Astrocyte (in vitro differentiated cells and primary cell): ENCODE measurements around the gene CDT1.

ENCODE experiments used
- EZH2 ChIP-seq: IDR thresholded peaks from 2 replicates; pipeline ENCODE4 v1.6.1; 2012; ENCODE audit warnings: mild to moderate bottlenecking, low read length, inconsistent platforms; ENCODE audit not compliant: insufficient read depth
- TF ChIP-seq, protein P1 (sequence below): IDR thresholded peaks from 2 replicates; pipeline ENCODE4 v1.5.1; 2011; ENCODE audit warnings: low read depth, mild to moderate bottlenecking, inconsistent platforms, low read length, moderate library complexity; ENCODE audit not compliant: insufficient read depth

DNA sequence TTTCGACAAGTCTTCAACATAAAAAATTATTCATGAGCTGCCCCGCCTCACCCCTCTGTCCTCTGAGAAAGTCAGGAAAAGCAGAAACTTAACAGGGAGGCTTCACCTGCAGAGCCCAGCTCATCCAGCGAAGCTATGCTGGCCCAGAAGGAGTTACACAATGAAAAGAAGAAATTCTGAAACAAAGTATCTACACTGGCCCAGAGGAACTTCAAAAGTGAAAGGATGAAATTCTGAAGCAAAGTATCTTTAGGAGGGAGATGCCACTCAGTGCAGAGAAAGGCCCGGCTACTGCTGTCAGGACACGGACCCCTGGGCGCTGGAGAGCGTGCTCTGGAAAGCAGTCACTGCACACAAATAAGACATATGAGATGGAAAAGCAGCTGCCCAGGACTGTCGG, 51.6 kb downstream of the CDT1 start:
- TF ChIP-seq, protein P1, sequence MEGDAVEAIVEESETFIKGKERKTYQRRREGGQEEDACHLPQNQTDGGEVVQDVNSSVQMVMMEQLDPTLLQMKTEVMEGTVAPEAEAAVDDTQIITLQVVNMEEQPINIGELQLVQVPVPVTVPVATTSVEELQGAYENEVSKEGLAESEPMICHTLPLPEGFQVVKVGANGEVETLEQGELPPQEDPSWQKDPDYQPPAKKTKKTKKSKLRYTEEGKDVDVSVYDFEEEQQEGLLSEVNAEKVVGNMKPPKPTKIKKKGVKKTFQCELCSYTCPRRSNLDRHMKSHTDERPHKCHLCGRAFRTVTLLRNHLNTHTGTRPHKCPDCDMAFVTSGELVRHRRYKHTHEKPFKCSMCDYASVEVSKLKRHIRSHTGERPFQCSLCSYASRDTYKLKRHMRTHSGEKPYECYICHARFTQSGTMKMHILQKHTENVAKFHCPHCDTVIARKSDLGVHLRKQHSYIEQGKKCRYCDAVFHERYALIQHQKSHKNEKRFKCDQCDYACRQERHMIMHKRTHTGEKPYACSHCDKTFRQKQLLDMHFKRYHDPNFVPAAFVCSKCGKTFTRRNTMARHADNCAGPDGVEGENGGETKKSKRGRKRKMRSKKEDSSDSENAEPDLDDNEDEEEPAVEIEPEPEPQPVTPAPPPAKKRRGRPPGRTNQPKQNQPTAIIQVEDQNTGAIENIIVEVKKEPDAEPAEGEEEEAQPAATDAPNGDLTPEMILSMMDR: no peak
- TF ChIP-seq EZH2: no peak
